HCT116 (cell line): Measurements from ENCODE around the gene ANKRD6.

Source experiments
- POLR2A ChIP-seq: IDR thresholded peaks from 2 replicates; pipeline ENCODE4 v1.7.0; 2011; ENCODE audit warnings: borderline replicate concordance; ENCODE audit not compliant: insufficient read depth, insufficient read length; ENCODE audit errors: extremely low read depth
- SIN3A ChIP-seq: IDR thresholded peaks from 2 replicates; pipeline ENCODE4 v1.6.1; 2012; ENCODE audit warnings: low read depth

- no peak for TF ChIP-seq SIN3A
- TF ChIP-seq POLR2A = no peak
Observed at GRCh38 chr6:89566930-89567629, 134.1 kb downstream of the ANKRD6 start.
